Kidney (tissue), 14 donors: Measurements from ENCODE around the gene AMOTL2. TPM values are rescaled to one million over a fixed set of nuclear protein-coding genes. Genes with fewer than 3 reads are reported as not detected.

ENCODE experiments used
- DNase-seq, 5 donors: peaks; one replicate each; pipeline ENCODE4 v3.0.0-alpha.2; 2013 to 2020
- FAIRE-seq: peaks from 2 replicates; lab custom pipeline; 2012; peaks lifted over from hg19 to GRCh38; lab: Jason Lieb, UNC
- H3K27ac ChIP-seq, 2 donors: one replicate each; pipeline ENCODE4 v1.7.0; 2013; ENCODE audit warnings: low read depth in 2 of 2, low read length in 2 of 2, inconsistent platforms in 1 of 2
- H3K27me3 ChIP-seq: one replicate; pipeline ENCODE4 v1.7.1; 2013; ENCODE audit warnings: low read length, inconsistent platforms; ENCODE audit not compliant: control insufficient read depth, insufficient read depth
- H3K36me3 ChIP-seq, 3 donors: one replicate each; pipeline versions ENCODE4 v1.7.0 to v1.7.1; 2013; ENCODE audit warnings: low read length in 3 of 3, control low read depth in 1 of 3, inconsistent platforms in 1 of 3; ENCODE audit not compliant: insufficient read depth in 3 of 3, control insufficient read depth in 2 of 3
- H3K4me1 ChIP-seq, 3 donors: one replicate each; pipeline versions ENCODE4 v1.7.0 to v1.7.1; 2013; ENCODE audit warnings: low read length in 3 of 3, inconsistent platforms in 1 of 3, low read depth in 1 of 3; ENCODE audit not compliant: control insufficient read depth in 2 of 3, insufficient read depth in 2 of 3
- H3K4me3 ChIP-seq, 3 donors: one replicate each; pipeline versions ENCODE4 v1.7.0 to v1.8.1; 2013; ENCODE audit warnings: low read length in 3 of 3, control low read depth in 1 of 3, inconsistent platforms in 1 of 3
- H3K9ac ChIP-seq, 3 donors: one replicate each; pipeline versions ENCODE4 v1.7.0 to v1.7.1; 2013; ENCODE audit warnings: low read length in 3 of 3, control low read depth in 1 of 3, inconsistent platforms in 1 of 3
- H3K9me3 ChIP-seq, 3 donors: one replicate each; pipeline versions ENCODE4 v1.7.0 to v1.7.1; 2013; ENCODE audit warnings: low read length in 3 of 3, control low read depth in 1 of 3, inconsistent platforms in 1 of 3; ENCODE audit not compliant: control insufficient read depth in 2 of 3, insufficient read depth in 1 of 3
- intact Hi-C: fragments of 100-400 bp; cut with DNase I; formaldehyde crosslinking; loops from one replicate; pipeline ENCODE4 v1.11.1; 2022
- polyA plus RNA-seq: library from polyadenylated mRNA; stranded (reverse); fragments of 350-450 nt; fragmentation: Illumina TruSeq; extraction: RNeasy Lipid Tissue Mini Kit (QIAGEN cat#74804); gene quantifications from one replicate; pipeline ENCODE4 v1.2.3, GENCODE V29; 2014; ENCODE audit warnings: low read depth, low replicate concordance; ENCODE audit not compliant: insufficient read depth
- total RNA-seq: library from RNA; stranded (reverse); fragmentation: NEBNext Ultra II Directional; extraction: Animal tissue kit (Norgen Biotek cat#: 25700); gene quantifications from one replicate; pipeline ENCODE4 v1.2.1, GENCODE V29; 2021
- TF ChIP-seq, protein P1 (sequence below): IDR thresholded peaks from 3 replicates; pipeline ENCODE4 v1.5.1; 2012; ENCODE audit warnings: mild to moderate bottlenecking, moderate library complexity, borderline replicate concordance; ENCODE audit not compliant: insufficient read depth; ENCODE audit errors: extremely low read depth
- donor health status: control.
- donor health status: control.
- donor health status: control.
- donor health status: control.
- donor health status: control.
- donor health status: DM: yes; HTN: yes; CAD: no.
- donor health status: Normal renal cell carcinoma (clear cell type).

The AMOTL2 gene
- total and polyA plus RNA-seq, 2 donors from 2014 or later, result 19.5 to 83.5 TPM

DNA sequence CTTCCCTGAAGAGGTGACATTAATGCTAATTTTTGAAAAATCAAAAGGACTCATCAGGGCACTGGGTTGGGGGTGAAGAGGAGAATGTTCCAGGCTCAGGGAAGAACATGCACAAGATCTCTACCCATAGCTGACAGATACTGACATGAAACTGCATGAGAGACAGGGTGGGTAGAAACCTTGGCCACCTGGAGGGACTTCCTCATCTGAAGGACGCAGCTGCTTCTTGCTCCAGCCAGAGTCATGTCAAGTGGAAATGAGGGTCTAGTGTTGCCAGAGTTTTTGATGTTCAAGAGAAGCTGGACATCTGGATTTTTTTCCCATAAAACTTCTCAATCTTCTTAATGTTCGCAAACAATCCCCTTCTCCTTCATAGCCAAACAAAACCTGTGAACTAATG lies 29.7 kb downstream of the AMOTL2 start:
- no peak overlapping the region for H3K9ac ChIP-seq
- no peaks in the 10 kb centered on the region for H3K36me3 ChIP-seq
- H3K27me3 ChIP-seq, result no peaks in the 10 kb centered on the region
- no peak for DNase-seq
- peaks cover 0 to 40% (median 12%) of the 10 kb centered on the region in 3 donors for H3K4me1 ChIP-seq
- TF ChIP-seq, protein P1, sequence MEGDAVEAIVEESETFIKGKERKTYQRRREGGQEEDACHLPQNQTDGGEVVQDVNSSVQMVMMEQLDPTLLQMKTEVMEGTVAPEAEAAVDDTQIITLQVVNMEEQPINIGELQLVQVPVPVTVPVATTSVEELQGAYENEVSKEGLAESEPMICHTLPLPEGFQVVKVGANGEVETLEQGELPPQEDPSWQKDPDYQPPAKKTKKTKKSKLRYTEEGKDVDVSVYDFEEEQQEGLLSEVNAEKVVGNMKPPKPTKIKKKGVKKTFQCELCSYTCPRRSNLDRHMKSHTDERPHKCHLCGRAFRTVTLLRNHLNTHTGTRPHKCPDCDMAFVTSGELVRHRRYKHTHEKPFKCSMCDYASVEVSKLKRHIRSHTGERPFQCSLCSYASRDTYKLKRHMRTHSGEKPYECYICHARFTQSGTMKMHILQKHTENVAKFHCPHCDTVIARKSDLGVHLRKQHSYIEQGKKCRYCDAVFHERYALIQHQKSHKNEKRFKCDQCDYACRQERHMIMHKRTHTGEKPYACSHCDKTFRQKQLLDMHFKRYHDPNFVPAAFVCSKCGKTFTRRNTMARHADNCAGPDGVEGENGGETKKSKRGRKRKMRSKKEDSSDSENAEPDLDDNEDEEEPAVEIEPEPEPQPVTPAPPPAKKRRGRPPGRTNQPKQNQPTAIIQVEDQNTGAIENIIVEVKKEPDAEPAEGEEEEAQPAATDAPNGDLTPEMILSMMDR, result no peak
- H3K9me3 ChIP-seq, result peaks cover 0 to 7% (median 0%) of the 10 kb centered on the region in 3 donors
- H3K4me3 ChIP-seq, result no peak overlapping the region
- no peak for FAIRE-seq
- no peak overlapping the region for H3K27ac ChIP-seq
- intact Hi-C loops, result no loop called here

- Histone ChIP-seq H3K9me3 (peaks cover 0 to 7% (median 0%) of the 10 kb centered on the region in 3 donors), H3K9ac (no peak overlapping the region), H3K4me1 (peaks cover 0 to 28% (median 18%) of the 10 kb centered on the region in 3 donors), H3K27ac (no peak overlapping the region), H3K27me3 (no peaks in the 10 kb centered on the region), H3K36me3 (no peaks in the 10 kb centered on the region), H3K4me3 (no peak overlapping the region)
- no peak for DNase-seq
- TF ChIP-seq, protein P1, result no peak
- no peak for FAIRE-seq
- intact Hi-C loops, result no loop called here
These were observed 32.0 kb downstream of the AMOTL2 start for GRCh38 chr3:134342259-134342658.

GRCh38 chr3:134341389-134341788 lies 32.9 kb downstream of the AMOTL2 start:
- Histone ChIP-seq H3K4me3 (no peak overlapping the region), H3K27ac (no peak overlapping the region), H3K9ac (no peak overlapping the region), H3K9me3 (peaks cover 0 to 1% (median 0%) of the 10 kb centered on the region in 3 donors), H3K27me3 (no peaks in the 10 kb centered on the region), H3K36me3 (no peaks in the 10 kb centered on the region), H3K4me1 (peaks cover 0 to 28% (median 19%) of the 10 kb centered on the region in 3 donors)
- intact Hi-C loops, result no loop called here
- no peak for FAIRE-seq
- TF ChIP-seq, protein P1, result no peak
- no peak for DNase-seq

GRCh38 chr3:134340982-134341365 lies 33.3 kb downstream of the AMOTL2 start:
- TF ChIP-seq, protein P1, result no peak
- FAIRE-seq (no peak), DNase-seq (no peak)
- intact Hi-C loops, result no loop called here
- Histone ChIP-seq H3K27ac (no peak overlapping the region), H3K27me3 (no peaks in the 10 kb centered on the region), H3K9me3 (no peaks in the 10 kb centered on the region), H3K36me3 (no peaks in the 10 kb centered on the region), H3K4me1 (peaks cover 0 to 28% (median 19%) of the 10 kb centered on the region in 3 donors), H3K4me3 (no peak overlapping the region), H3K9ac (no peak overlapping the region)
